Measurements from ENCODE around the gene CST11.
"Not testable (repeated sequence)": the region's sequence is repeated elsewhere in the genome, so short reads cannot be mapped to it uniquely, and the experiment has no call there.

Gene CST11

DNA sequence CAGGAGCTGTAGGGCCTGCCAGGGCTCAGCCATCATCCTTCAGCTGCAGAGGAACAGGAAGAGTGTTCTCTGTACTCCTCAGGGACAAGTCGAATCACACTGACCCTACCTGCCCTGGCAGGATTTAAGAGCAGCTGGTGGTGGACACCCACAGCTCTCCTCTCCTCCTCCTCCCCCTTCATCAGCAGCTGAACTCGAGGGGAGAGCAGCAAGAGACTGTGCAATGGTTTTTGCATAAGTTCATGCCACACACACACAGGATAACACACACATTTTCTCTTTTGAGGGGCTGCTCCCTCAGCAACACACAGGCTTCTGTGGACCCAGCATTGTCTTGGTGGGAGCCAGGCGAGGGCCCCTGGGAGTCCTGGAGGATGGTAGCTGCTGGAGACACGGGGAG, at the start of gene CST11:
CST11 (minus strand) TSS at position 101 of the 400 bp plus-strand sequence; CDS start at position 36, 65 bp downstream.
- no peak for DNase-seq

- no peak for DNase-seq
Observed at GRCh38 chr20:23501926-23502325, 49.2 kb upstream of the CST11 start.

- DNase-seq = no peak
Observed at GRCh38 chr20:23497536-23497935, 44.9 kb upstream of the CST11 start.

- no peak for DNase-seq
Observed at GRCh38 chr20:23493172-23493772, 40.6 kb upstream of the CST11 start.

GRCh38 chr20:23492292-23492691, 39.6 kb upstream of the CST11 start:
- no peak for DNase-seq

GRCh38 chr20:23490817-23491216, 38.1 kb upstream of the CST11 start, which contains the start of gene CST8:
Gene CST8 (plus strand): TSS chr20:23491117. CDS start chr20:23491668, 551 bp downstream.
- DNase-seq = no peak

GRCh38 chr20:23488996-23489395, 36.3 kb upstream of the CST11 start:
- no peak for DNase-seq

DNA sequence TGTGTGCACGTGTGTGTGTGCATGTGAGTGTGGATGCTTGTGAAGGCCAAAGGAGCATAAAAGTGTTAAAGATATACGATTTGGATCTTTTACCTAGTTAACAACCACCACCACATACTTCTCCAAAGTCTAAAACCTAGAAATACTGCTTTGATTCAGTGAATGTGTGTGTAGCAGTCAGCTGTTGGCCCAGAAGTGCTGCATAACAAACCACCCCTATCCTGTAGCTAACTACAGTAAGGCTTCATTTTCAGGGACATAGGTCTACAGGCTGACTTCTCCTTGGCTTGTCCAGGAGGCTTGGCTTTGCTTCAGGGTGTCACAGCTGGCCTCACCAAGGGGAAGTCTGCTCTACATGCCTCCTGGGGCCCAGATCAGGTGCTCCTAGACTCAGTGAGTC, 35.8 kb upstream of the CST11 start:
- no peak for DNase-seq

DNA sequence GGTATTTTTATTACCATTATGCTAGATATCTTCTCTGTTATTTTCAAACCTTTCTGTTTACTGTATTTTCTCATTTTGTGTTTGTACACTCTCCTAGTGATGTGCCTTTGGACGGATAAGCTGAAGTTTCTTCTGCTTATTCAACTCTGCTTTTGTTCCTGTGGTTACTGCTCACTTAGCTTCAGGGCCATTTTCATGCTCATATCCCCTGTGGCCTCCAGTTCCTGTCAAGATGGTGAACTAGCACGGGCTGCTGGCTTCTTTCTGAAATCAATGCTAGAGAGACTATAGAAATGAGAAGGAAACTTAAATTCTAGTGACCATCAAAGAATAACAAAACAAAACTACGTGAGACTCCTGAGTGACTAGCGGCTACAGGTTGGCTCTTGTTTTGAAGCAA, 31.4 kb upstream of the CST11 start:
- no peak for DNase-seq

GRCh38 chr20:23482138-23482537, 29.5 kb upstream of the CST11 start:
- no peak for DNase-seq

DNA sequence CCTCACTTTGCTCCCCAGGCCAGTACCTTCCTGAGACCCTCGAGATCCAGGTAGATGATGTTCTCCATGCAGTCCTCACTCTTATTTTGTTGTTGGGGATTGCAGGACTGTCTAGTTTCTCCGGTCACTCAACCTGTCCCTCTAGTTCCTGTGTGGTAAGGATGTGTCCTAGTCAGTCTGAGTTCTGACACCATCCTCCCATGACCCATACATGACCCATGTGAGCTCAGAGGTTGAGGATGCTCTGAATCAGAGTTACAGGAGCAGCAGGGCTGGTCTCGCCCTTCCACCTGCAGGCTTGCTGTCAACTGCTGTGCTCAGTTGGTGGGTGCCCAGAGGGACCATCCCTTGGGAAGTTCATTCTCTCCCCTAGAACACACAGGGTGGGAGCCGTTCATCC, 26.4 kb upstream of the CST11 start:
- no peak for DNase-seq

DNA sequence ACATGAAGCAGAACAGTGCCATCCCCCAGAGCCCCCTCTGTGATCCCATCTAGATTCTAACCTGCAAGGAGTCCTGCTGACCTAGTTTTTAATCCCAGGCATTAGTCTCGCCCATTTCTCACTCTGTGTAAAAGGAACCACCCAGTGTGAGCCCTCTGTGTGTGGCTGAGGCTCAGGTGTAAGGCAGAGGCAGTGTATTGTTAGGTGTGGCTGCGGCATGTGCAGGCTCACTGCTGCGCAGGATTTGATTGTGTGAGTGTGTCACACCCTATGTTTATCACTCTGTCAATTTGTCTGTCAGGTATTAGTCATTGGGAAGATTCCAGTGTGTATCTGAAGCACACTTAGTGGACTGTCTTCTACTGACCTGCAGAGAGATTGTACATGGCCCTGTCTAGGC, 24.5 kb upstream of the CST11 start:
- DNase-seq = no peak

DNA sequence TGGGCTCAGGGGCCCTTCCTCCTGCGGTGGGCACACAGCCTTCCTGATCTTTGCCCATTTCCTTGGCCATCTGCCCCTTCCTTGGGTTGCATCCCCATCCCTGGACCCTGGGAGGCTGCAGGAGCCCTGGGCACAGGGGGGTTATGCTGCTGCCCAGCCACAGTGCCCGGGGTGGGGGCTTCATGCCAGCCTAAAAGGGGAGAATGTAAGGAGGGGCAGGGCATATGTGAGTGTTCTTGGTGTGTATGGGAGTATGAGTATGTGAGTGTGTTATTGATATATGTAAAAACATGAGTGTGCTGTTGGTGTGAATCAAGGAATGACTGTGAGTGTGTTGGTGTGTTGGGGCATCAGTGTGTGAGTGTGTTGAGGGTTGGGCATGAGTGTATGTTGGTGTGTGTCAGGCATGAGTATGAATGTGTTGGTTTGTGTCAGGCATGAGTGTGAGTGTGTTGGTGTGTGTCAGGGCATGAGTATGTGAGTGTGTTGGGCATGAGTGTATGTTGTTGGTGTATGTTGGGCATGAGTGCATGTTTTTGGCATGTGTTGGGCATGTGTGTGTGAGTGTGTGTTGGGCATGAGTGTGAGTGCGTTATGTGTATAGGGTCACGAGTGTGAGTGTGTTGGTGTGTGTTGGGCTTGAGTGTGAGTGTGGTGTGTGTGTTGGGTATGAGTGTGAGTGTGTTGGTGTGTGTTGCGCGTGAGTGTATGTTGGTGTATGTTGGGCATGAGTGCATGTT, 23.5 kb upstream of the CST11 start:
- no peak for DNase-seq

- no peak for DNase-seq
Observed at GRCh38 chr20:23475395-23475794, 22.7 kb upstream of the CST11 start.

- not testable (repeated sequence) for DNase-seq
Observed at GRCh38 chr20:23473293-23473692, 20.6 kb upstream of the CST11 start.

DNA sequence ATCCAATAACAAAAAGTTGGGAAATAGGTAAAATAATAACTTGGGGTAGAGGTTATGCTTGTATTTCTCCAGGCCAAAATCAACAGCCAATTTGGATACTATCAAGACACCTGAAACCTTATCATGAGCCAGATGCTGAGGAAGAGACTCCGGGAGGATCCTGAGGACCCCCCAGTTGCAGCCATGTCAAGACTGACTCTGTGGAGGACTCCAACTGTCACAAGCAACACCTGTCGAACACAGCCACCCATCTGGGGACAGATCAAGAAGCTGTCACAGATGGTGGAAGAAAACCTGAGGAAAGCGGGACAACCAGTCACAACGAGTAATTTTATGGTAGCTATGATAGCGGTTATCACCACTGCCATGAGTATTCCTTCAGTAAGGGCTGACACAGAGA, 19.6 kb upstream of the CST11 start:
- not testable (repeated sequence) for DNase-seq

- not testable (repeated sequence) for DNase-seq
Observed at GRCh38 chr20:23466961-23467360, 14.3 kb upstream of the CST11 start.

GRCh38 chr20:23461180-23461579, 8.5 kb upstream of the CST11 start:
- DNase-seq = no peak

GRCh38 chr20:23459461-23460150, 6.9 kb upstream of the CST11 start:
- no peak for DNase-seq

DNA sequence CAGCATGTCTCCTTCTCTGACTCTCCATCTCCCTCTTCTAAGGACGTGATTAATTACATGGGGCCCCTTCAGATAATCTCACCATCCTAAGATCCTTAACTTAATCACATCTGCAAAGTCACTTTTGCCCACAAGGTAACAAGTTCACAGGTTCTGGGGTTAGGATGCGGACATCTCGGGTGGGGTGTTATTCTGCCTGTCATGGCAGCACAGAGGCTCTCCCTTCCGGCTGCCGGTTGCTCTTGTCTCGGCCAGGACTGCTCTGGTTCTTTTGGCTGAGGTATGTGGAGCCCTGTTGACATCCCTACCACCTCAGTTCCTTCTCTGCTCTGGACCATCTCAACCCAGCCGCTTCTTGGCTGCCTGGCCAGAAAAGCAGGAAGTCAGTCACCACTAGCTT, 4.2 kb upstream of the CST11 start:
- DNase-seq = no peak

GRCh38 chr20:23456409-23456808, 3.7 kb upstream of the CST11 start:
- no peak for DNase-seq

GRCh38 chr20:23455639-23456038, 3.0 kb upstream of the CST11 start:
- DNase-seq = no peak

- no peak for DNase-seq
Observed at GRCh38 chr20:23454816-23455215, 2.1 kb upstream of the CST11 start.
